ENCODE data around the gene FADD.
"Not testable (repeated sequence)": the region's sequence is repeated elsewhere in the genome, so short reads cannot be mapped to it uniquely, and the experiment has no call there.

Gene FADD

DNA sequence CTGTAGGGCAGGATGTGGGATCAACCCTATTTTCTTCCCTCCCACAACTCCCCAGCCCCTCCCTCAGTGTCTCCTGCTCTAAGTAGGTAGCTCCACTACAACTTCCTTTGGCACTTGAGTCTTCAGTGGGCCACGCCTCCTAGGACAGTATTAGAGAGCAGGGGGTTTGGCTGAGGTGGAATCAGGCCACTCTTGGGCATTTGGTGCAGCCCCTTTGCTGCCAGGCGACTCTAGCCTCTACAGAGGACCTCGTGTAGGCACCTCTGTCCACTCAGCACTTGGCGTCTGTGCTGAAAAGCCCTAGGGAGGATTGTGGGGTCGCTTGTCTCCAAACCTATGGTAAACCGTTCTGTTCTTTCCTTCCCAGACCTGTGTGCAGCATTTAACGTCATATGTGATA is 2.7 kb downstream of the FADD start:
- no peak for DNase-seq

DNA sequence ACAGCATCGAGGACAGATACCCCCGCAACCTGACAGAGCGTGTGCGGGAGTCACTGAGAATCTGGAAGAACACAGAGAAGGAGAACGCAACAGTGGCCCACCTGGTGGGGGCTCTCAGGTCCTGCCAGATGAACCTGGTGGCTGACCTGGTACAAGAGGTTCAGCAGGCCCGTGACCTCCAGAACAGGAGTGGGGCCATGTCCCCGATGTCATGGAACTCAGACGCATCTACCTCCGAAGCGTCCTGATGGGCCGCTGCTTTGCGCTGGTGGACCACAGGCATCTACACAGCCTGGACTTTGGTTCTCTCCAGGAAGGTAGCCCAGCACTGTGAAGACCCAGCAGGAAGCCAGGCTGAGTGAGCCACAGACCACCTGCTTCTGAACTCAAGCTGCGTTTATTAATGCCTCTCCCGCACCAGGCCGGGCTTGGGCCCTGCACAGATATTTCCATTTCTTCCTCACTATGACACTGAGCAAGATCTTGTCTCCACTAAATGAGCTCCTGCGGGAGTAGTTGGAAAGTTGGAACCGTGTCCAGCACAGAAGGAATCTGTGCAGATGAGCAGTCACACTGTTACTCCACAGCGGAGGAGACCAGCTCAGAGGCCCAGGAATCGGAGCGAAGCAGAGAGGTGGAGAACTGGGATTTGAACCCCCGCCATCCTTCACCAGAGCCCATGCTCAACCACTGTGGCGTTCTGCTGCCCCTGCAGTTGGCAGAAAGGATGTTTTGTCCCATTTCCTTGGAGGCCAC is 3.3 kb downstream of the FADD start:
- DNase-seq, result no peak

DNA sequence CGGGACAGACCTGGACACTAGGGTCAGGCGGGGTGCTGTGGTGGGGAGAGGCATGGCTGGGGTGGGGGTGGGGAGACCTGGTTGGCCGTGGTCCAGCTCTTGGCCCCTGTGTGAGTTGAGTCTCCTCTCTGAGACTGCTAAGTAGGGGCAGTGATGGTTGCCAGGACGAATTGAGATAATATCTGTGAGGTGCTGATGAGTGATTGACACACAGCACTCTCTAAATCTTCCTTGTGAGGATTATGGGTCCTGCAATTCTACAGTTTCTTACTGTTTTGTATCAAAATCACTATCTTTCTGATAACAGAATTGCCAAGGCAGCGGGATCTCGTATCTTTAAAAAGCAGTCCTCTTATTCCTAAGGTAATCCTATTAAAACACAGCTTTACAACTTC is 3.9 kb downstream of the FADD start:
- DNase-seq, result no peak

DNA sequence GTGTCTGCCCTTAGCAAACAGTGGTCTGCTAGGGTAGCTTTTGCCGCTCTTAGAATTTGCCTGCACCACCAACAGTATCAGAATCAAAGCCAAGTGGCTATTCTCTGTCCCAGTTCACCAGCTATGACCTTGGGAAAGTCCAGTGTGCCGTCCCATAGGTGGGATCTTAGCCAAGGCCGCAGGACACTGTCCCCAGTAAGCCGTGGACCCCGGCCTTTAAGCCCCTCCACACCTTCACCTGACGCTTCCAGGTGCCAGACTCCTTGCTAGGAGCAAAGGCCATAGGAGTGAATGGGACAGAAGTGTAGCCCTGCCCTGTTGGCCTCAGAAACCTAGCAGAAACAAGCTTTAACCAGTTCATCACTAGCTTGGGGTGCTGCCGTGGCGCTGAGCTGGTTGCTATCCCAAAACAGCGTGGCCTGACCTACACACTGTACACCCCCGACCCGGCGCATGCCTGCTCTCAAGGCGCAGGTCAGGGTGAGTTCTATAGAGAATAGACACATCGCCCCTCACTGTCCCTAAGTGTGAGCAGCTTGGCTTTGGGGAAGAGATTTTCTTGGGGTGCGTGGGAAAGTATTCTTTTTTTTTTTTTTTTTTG is 4.5 kb downstream of the FADD start:
- no peak for DNase-seq

DNA sequence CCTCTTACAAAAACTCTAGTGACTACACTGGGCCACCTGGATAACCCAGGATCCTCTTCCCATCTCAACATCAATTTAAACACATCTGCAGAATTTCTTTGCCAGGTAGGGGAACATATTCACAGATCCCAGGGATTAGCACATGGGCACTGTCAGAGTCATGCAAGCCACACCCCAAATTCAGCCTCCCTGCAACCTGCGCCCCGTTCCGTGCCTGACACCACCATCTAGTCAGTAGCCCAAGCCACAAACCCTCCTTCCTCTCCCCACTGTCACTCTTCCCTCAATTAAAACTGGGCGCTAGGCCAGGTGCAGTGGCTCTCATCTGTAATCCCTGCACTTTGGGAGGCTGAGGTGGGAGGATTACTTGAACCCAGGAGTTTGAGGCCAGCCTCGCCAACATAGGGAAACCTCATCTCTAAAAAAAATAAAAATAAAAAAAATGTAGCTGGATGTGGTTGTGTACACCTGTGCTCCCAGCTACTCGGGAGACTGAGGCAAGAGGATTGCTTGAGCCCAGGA is 6.4 kb downstream of the FADD start:
- no peak for DNase-seq

DNA sequence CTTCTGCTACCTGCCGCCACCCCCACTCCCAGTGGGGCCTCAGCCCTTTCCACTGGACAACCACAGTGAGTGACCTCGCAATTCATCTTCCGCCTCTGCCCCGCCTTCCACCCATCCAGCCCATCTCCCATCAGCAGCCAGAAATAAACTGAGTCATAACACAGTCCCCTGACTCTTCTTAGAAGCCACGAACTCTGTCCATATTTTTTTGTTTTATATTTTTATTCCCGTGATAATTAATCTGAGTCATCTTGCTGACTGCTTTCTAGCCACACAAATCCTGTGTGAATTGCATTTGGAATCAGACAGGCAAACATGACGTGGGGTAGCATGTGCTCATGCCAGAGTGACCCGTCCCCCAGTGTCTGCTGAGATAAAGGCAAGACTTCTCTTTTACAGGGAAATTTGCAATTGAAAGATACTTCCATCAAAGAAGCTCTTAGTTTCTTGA is 7.0 kb downstream of the FADD start:
- DNase-seq, result no peak

DNA sequence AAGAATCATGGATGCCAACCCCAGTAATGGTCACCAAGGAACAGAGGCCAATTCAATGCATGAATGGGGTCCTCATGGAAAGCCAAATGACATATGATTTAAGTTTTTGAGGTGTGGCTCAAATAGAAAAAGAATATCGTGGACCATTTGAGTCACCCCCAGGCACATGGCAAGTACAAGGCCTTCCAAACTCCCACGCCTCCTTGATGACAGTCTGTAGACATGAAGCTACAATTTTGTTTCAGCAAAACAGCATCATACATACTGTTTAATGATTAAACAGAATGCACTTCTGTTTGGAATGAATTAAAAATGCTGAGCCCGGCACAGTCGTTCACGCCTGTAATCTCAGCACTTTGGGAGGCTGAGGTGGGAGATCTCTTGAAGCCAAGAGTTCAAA is 7.4 kb downstream of the FADD start:
- DNase-seq, result no peak

DNA sequence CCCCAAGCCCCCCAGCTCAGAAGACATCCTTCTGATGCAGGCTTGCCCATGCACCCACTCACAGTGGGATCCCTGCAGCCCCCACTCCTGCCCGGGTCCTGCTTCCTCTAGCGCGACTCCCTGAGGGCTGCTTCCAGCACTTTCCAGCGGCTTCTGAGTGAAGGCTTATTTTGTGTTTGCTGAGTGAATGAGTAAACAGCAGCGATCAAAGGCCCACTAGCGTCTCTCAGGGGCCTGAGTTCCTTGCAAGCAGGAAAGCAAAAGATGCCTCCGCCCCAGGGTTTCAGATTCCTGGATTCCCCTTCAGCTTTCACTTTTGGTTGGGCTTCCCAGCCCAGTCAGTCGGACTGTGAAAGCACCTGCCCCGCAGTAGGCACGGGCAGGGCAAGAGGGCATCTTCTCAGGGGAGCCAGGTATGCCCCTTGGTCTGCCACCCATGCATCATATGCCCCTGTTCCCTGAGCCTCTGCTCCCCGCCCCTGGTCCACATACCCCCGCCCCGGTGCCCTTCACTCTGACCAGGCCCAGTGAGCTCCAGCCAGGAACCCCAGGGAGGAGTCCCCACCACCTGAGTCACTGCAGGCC is 9.2 kb downstream of the FADD start:
- DNase-seq, result no peak

DNA sequence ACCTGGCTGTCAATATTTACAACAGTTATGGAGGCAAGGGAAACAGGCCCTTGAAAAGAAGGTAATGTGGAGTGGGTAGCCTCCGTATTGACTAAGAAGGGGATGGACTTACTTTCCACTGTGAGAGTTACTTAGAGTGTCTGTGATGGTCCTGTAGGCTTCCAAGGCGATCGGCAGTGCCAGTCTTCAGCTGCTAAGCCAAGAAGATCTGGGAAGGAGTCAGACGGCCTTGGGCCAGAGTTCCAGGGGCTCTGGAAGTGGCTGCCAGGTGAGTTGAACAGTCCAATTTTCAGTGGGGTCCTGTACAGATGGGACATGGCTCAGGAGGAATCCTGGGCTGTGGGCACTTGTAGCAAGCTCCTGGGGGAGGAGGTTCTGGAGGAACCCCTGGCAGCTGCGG is 14.3 kb downstream of the FADD start:
- not testable (repeated sequence) for DNase-seq

DNA sequence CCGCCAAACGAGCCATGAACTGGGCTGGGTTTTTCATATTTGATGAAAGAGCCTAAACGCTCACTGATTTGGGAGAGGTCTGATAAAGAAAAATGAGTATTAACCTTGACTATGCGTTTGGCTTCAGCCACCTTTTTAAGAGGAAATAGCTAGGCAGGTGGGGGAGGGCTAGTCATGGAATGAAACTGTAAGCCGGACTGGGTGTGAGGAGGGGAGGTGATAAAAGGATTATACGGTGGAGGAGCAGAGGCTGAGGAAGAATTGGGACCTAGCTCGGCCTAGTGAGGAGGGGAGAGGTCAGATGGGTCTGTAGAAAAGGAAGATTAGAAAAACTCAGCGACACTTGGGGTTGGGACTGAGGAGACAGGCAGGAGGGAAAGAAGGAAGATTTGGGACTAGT is 15.0 kb downstream of the FADD start:
- not testable (repeated sequence) for DNase-seq

DNA sequence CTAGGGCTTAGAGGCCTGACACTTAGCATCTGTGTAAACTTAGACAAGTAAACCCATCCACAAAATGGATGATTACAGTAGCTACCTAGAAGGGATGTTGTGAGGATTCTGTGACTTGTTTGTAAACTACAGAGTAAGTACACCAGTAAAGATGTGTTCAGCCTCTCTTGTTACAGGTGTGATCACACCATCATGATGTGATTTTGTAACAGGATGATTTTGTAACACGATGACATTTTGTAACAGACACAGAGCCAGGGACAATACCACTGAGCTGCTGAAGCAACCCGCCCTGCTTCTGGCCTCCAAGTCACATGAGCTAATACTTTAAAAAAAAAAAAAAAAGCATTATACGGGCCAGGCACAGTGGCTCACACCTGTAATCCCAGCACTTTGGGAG is 17.0 kb downstream of the FADD start:
- no peak for DNase-seq

DNA sequence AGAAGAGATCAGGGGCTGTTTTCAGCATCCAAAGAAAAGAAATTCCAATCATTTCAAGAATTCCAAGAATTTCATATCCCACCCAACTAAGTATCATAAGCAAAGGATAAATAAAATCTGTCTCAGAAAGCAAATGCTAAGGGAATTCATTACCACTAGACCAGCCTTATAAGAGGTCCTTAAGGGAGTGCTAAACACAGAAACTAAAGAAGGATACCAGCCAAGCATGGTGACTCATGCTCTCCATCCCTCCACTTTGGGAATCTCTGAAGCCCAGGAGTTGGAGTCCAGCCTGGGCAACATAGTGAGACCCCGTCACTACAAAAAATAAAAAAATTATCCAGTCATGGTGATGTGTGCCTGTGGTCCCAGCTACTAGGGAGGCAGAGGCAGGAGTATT is 17.8 kb downstream of the FADD start:
- DNase-seq, result no peak

DNA sequence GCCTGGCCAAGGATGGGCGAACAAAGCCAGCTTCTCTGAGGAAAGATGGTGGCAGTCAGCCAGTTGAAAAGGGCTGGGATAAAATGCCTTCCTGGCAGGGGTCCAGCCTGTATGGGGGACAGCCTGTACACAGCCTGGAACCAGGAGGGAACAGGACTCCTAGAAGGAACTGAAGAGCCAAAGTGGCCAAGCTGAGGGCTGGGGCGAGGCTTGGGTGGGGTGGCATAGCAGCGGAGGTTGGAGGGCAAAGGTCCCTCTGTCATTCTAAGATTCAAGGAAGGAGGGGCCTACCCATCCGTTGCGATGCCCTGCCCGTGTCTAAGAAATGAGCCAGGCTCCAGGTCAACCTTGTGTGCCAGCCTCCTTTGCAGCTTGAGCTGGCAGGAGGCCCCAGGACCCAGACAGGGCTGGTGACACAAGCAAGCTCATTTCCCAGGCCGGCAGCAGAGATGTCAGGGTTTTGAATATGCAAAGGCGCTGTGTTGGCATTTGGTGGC is 22.6 kb downstream of the FADD start:
- DNase-seq, result no peak

DNA sequence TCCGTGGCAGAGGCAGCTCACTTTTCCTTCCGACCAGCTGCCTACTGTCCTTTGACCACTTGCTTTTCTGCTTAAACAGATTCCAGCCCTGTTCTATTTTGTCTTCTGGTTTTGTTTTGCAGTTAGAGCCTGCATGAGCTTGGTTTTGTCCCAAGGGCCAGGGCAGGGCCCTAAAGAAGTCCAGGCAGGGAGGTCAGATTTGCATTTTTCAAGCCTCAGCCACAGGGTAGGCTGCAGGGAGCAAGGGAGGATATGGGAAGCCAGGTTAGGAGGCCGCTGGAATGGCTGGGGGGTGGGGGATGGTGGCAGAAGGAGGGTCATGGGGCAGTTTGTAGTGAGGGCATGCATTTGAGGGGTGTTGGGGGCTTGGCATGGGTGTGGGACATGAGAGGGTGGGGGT is 23.1 kb downstream of the FADD start:
- no peak for DNase-seq

DNA sequence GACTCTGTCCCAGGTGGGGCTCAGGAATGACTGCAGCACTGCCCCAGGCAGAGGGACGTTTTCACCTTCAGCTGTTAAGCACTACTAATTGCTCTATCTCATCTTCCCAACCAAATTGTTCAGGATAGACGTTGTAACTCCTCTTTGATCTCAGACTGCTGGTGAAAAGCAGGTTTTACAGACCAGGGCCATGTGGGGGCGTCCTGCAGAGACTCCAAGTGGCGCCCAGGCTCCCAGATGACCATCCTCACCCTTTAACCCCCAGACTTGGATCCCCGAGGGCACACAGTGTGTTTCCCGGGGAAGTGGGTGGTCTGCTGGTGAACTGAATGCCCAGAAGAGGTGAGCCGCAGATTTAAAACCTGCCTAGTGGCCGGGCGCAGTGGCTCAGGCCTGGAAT is 23.9 kb downstream of the FADD start:
- DNase-seq, result no peak

DNA sequence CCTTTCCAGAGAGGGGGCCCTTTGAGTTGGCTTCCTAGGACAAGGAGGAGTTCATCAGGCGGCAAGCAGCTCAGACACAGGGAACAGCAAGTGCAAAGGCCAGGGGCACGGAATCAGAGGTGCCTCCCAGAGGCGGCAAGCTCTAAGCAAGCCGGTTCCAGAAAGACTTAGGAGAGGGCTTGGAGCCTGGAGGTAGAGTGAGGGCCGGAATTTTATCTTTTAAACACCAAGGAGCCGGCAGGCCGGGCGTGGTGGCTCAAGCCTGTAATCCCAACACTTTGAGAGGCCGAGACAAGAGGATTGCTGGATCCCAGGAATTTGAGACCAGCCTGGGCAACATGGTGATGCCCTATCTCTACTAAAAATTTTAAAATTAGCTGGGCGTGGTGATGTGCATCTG is 26.6 kb downstream of the FADD start:
- DNase-seq, result no peak

DNA sequence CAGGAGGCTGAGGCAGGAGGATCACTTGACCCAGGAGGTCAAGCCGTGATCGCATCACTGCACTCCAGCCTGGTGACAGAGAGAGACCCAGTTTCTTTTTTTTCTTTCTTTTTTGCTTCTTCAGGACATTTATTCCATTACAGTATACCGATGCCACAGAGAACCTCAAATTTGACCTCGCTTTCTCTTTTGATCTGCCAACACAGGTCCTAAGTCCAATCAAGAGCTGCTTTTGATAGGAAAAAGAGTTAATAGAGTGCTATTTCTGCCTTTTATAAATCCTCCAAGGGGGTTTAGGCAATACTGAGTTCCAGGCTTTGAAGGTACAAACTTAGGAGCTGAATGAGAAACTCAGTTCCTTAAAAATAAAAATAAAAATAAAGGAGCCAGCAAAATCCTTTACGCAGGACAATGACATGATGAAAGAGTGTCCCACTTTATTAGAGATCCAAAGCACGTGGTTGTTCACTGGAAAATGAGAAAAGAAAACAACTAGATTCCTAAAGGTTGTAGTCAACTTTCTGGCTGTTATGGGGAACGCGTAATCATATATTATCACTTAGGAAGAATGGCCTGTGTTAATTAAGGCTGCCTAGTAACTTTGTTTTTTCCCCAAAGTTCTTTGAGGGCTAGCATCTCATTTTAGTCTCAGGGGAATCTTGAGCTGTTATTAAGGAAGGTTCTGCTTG is 27.2 kb downstream of the FADD start:
- DNase-seq, result no peak

DNA sequence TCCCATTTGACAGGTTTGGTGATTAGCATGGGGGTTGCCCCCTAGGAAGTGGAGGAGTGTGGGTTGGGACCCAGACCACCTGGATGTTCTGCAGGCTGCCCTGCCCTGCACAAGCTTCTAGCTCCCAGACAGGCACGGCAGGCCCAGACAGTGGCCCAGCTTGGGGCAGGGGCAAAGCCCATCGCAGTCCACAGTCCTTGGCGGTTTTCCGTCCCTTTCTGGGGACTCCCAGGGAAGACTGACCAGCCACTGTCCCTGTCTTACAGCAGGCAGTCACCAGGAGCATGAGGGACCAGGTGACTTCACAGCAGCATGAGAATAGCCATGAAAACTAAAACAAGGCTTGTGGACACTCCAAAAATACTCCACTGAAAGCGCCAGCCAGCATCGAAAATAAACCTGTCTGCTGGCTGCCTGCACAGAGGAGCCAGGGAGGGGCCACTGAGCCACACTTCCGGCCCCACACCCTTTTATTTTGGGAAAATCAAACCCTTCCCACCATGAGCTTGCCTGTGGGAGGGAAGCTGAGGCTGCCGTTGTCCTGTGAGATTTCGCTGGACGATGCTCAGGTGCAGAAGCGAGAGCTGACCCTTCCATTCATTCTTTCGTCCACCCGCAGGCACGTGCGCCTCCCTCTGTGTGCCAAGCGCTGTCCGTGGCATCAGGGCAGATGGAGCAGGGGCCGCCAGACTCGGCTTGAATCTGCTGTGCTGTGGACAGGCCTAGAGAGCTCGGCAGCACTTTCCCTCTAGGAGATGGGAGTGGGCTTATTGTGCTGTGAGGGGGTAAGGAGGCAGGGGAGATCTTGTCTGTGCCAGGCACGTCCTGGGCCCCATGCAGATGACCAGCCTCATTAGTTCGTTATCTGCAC is 28.0 kb downstream of the FADD start:
- no peak for DNase-seq

DNA sequence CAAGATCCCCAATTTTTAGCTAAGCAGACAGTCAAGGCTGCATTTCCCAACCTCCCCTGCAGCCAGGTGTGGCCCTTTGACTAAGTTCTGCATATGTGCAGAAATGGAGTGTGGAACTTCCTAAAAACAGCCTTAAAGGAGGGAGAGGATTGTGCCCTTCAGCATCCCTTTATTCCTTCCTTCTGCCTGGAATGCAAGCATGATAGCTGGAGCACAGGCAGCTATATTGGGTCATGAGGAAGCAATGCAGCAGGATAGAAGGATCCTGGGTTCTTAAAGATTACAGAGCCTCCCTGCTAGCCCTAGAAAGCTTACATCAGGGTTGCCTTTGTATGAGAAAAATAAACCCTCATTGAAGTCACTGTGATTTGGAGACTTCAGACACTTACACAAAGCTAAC is 29.9 kb downstream of the FADD start:
- DNase-seq, result no peak

DNA sequence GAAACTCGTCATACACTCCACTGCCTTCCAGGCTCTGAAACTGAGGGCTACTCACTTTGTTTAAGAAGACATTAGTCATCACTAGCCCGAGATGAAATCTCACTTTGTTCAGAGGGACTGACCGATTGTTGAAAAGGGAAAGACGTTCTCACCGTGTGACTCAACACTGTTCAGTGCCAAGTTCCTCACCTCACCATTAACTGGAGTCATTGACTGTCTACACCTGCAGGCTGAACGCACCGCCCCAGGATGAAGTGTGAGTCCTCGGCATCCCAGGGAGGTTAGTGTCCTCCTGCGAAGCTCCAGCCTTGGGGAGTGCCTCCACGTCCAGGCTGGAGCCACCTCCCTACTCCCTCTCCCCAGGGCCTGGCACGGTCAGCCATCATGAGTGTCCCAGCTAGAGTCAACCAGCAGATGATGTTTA is 30.4 kb downstream of the FADD start:
- DNase-seq, result no peak

DNA sequence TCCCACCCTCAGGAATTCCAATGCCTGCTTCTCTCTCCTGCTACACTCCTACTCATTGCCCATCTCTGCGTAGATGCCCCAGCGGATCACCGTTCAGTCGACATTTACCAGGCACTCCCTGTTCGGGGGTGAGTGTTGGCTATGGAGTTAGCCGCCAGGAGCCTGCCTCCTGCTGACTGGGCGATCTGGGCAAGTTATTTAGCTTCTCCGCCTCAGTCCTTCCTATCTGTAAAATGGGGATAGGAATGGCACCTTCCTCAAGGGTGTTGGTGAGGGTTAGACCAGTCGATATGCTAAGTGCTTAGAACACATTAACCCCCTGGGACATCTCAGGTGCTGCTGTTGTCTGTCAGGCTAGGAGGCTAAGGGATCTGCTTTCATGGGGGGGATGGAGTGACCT is 30.9 kb downstream of the FADD start:
- DNase-seq, result no peak

DNA sequence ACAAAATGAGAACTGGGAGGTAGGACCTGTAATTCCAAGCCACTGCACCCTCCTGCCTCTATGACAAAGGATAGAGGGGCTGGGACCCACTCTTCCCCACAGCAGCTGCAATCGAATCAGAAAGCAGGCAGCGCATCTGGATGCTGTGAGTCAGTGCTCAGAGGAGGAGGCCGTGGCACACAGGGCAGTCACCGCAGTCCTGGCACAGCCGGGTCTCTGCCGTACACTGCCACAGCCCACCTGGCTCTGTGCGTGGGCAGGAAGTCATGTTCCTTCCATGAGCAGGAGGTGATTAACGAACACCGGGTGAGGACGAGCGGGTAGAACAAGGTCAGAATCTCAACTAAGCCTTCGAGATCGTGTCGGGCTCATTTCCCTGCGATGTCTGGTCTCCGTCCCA is 37.2 kb downstream of the FADD start:
- DNase-seq, result no peak

DNA sequence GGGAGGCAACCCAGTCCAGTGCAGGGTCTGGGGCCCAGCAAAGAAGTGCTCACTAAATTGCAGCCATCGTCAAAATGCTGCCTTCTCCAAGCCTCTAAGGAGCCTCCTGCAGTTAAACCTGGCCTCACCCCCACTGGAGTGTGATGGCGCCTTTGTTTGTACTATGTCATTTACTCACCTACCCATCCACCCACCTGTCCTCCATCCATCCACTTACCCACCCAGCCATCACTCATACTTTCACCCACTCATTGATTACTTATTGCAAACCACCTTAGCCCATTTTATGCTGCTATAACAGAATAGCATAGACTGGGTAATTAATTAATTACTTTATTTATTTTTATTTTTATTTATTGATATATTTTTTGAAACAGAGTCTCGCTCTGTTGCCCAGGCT is 38.6 kb downstream of the FADD start:
- no peak for DNase-seq

All from NCI-H187 (cell line).